Stimulated activated CD4-positive, alpha-beta T cell treated with anti-CD3 and anti-CD28 coated beads, TNF-alpha, amount 100 ng/mL, for 24 hours (primary cell): Measurements from ENCODE around the gene LGALS9B.
"Not testable (repeated sequence)": the region's sequence is repeated elsewhere in the genome, so short reads cannot be mapped to it uniquely, and the experiment has no call there.

Experiments used
- DNase-seq, 3 experiments: peaks; one replicate each; pipeline ENCODE4 v3.0.0-alpha.2; 2020; ENCODE audit warnings: low read depth in 3 of 3

Gene LGALS9B

DNA sequence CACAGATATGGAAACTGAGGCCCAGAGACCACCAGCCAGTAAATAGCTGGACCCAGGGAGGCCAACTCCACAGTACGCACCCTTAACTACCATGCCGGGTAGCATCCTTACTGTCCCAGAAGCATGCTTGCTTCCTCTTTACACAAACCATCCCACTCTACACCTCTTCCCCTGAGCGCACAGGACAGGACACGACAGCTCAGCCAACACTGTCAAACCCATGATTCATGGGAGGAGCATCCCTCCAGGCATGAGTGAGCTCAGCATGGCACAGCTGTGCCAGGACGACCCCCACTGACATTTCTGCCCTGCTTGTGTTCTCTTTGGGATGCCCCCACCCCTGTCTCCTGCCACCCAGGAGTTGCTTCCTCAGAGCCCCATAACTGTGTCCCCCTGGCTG is 340 bp downstream of the LGALS9B start:
- not testable (repeated sequence) for DNase-seq

DNA sequence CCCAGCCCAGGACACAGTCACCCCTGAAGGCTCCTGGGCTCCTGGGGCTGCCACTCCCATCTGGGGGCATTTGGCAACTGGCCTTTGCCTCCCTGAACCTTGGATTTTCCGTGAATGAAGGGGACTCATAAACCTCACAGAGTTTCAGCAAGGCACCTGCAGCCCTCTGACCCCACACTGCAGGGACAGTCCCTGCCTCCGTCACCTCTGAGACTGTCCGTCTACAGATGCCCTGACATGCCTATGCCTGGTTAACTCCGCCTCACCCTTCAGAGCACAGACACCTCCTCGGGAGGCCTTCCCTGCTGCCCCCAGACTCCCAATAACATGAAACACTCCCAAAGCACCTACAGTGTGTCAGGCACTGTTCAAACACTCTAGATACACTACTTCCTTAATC is 786 bp downstream of the LGALS9B start:
- DNase-seq, result not testable (repeated sequence)

- not testable (repeated sequence) for DNase-seq
These were observed 1.8 kb downstream of the LGALS9B start for GRCh38 chr17:20465535-20465934.

GRCh38 chr17:20464854-20465414 is 2.4 kb downstream of the LGALS9B start:
- not testable (repeated sequence) for DNase-seq

DNA sequence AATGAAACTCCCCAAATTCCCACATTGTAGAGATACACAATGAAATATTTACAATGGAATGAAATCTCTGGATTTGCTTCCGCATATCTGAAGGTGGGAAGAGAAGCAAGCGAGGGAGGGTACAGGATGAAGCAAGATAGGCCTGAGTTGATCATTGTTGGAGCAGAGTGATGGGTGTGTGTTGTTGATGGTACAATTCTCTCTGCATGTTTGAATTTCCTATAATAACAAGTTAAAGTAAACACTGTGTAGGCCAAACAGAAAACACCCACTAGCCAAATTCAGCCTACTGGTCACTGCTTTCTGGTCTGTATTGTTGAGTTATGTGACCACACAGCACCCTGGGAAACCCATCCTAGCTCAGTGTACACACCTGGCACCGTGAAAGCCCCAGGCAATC is 5.2 kb downstream of the LGALS9B start:
- DNase-seq, result not testable (repeated sequence)

GRCh38 chr17:20457848-20458381 is 9.4 kb downstream of the LGALS9B start:
- DNase-seq, result not testable (repeated sequence)

DNA sequence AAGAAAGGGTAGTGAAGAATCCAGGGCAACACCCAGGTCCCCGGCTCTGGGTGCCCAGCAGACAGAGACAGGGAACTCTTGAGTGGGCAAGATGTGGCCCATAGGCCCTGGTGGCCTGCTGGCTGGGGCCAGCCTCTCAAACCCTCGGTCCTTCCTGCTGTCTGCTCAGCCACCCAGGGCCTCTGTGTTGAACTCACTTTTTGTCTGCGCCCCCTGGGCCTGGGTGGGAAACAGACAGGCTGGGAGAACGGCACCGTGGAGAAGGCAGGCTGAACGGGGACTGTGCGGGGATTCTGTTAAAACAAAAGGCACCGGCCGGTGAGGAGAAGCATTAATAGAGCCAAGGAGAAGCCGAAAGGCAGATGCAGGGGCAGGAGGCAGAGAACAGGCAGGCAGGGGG is 12.2 kb downstream of the LGALS9B start:
- not testable (repeated sequence) for DNase-seq

GRCh38 chr17:20453820-20454434 is 13.4 kb downstream of the LGALS9B start:
- DNase-seq, result not testable (repeated sequence)

DNA sequence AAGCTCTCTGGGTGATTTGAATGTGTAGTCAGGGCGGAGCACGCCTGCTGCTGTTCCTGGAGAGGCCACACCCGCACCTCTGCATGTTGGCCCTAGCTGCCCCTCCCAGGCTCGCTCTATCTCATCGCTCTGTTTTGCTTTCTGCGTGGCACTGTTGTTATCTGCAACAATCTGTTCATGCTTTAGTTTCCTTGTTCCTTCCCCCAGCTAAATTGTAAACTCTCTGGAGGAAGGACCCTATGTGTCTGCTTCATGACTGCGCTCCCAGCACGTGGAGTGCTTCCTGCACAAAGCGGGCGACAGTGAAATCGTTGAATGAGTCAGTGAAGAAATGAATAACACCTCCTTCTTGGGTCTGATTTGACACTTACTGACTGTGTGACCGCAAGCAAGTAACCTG is 16.5 kb downstream of the LGALS9B start:
- peak in 1 of 3 experiments; percentile 30 for DNase-seq

- DNase-seq, result not testable (repeated sequence)
These were observed 19.6 kb downstream of the LGALS9B start for GRCh38 chr17:20447534-20448321.

GRCh38 chr17:20446895-20447294 is 20.4 kb downstream of the LGALS9B start:
- not testable (repeated sequence) for DNase-seq

DNA sequence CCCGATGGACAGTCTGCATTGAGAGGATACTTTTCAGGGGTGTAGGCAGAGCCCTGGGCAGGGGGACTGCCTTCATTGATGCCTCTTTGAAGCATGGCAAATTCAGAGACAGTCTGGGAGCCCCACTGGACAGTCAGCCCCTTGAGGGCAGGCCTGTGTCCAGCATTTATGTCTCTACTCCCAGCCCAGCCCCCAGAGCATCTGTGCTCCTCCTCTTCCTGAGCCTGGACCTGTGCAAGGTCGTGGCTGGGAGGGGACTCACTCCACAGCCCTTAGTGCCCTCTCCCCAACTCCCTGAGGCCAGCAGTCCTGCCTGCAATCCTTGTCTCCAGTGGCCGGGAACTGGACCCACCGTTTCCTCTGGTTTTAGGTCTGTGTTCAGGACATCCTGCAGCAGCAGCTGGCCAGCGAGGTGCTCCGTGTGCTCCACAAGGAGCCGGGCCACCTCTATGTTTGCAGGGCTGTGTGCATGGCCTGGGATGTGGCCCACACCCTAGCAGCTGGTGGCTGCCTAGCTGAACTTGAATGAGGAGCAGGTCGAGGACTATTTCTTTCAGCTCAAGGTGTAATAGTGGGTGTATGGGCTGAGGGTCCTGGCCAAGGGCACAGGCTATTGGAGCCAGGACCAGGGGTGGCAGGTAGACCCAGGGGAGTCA is 22.6 kb downstream of the LGALS9B start:
- not testable (repeated sequence) for DNase-seq

GRCh38 chr17:20444173-20444572 is 23.2 kb downstream of the LGALS9B start:
- DNase-seq, result not testable (repeated sequence)

DNA sequence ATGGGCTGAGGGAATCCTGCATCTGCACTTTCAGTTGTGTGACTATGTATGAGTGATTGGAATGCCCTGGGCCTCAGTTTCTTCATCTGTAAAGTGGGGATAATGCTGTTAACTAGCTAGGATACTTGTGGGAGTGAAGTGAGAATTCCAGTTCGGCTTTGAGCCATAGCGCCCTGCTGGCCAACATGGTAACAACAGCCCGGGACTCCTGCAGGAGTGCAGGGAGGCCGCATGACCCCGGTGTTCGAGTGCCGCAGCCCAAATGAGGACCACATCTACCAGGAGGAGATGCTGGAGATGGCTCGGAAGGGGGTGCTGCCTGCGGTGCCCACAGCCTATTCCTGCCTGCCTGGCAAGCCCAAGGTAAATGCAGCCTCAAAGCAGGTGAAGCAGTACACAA is 23.7 kb downstream of the LGALS9B start:
- not testable (repeated sequence) for DNase-seq

GRCh38 chr17:20440665-20441064 is 26.7 kb downstream of the LGALS9B start:
- not testable (repeated sequence) for DNase-seq

GRCh38 chr17:20435166-20435565 is 32.2 kb downstream of the LGALS9B start:
- not testable (repeated sequence) for DNase-seq

DNA sequence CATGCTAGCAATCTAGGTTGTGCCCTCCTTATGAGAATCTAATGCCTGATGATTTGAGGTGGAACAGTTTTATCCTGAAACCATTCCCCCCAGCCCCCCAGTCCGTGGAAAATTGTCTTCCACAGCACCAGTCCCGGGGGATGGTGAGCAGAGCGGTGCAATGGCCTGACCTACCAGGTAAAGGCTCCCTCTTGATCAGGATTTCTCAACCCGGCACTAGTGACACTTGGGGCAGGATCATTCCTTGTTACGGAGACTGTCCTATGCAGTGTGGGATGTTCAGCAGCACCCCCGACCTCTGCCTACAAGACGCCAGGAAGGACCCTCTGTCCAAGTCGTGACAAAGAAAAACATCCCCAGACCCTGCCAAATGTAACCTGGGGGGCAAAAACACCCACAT is 34.0 kb downstream of the LGALS9B start:
- DNase-seq, result not testable (repeated sequence)

DNA sequence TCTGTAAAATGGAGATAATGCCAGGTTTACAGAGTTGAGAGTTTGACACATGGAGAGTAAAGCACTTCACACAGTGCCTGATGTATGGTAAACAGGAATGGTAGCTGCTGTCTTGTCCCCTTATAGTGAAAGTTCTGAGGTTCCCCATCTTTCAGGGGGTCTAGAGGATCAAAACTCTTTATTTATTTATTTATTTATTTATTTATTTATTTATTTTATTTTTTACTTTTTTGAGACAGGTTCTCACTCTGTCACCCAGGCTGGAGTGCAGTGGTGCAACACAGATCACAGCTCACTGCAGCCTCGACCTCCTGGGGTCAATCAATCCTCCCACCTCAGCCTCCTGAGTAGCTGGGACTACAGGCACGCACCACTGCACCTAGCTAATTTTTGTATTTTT is 40.1 kb downstream of the LGALS9B start:
- not testable (repeated sequence) for DNase-seq

DNA sequence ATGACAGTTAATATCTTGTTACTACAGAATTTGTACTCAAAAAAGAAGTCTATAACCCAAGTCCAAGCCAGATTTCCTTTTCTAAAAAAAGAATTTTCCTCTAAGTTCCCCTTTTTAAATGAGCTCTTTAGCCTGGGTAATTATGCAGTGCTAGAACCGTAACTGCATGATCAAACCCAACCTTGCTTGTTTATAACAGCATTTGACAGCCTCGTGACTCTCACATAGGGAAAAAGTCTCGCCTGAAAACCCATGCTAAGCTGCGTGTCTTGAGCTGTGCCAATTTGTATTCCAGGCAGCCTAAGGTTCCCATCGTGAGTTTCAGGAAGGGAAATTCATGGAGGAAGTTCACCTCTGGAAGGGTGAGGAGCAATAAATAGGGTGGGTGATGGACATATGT is 44.5 kb downstream of the LGALS9B start:
- DNase-seq, result not testable (repeated sequence)

- not testable (repeated sequence) for DNase-seq
These were observed 48.5 kb downstream of the LGALS9B start for GRCh38 chr17:20418838-20419237.

DNA sequence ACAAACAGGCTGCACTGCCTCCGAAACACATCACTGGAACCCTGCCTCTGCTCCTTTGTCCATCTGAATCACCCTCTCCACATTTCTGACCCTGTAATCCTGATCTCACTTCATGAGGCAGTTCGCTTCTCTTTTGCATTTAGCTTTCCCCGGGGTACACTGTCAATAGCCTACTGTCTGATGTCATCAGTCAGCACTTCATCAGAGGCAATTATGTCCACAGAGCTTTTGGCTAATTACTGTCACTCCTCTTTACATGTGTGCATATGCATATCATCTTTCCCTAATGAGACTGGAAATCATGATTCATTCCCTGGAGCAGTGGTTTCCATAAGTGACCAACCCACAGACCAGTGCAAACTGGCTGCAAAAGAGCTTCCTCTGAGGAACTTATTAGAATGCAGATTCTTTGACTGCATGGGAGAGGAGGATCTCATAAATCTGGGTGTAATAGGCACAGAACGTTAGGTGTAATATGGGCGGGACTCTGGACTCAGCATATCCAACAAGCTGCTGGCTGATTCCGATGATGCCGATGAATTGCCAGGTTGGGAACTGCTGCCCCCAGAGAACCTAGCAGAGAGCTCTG is 49.8 kb downstream of the LGALS9B start:
- DNase-seq, result not testable (repeated sequence)
